SU-DHL-6 (cell line): ENCODE measurements around the gene CALML4.

ENCODE experiments used
- CTCF ChIP-seq: fragments of 200-600 bp; sonication (generic); IDR thresholded peaks from one replicate; pipeline ENCODE4 v1.5.1; 2017; ENCODE audit warnings: antibody characterized with exemption, mild to moderate bottlenecking, low read length, moderate library complexity; ENCODE audit not compliant: insufficient read depth, poor library complexity, severe bottlenecking
- EZH2phosphoT487 ChIP-seq: fragments of 200-600 bp; sonication (generic), shearing (Covaris generic); conservative IDR thresholded peaks from 2 replicates; pipeline ENCODE4 v1.6.1; 2018; ENCODE audit warnings: mild to moderate bottlenecking, antibody characterized with exemption, low read length, moderate library complexity, mixed read lengths

- TF ChIP-seq CTCF (no peak), EZH2phosphoT487 (no peak)
Observed at GRCh38 chr15:68205558-68205944, 419 bp upstream of the CALML4 start.
